ENCODE results near the gene KRT36.

Gene KRT36

GRCh38 chr17:41521574-41522261 is 32.0 kb upstream of the KRT36 start:
- peak; percentile 86 for DNase-seq (ENCODE audit: low read depth, low spot score)

- no peak for DNase-seq (ENCODE audit: low read depth, low spot score)
Measured at GRCh38 chr17:41520821-41521521, 31.3 kb upstream of the KRT36 start.

- DNase-seq (ENCODE audit: low read depth, low spot score) = peak; percentile 62
Measured at GRCh38 chr17:41519501-41520224, 30.0 kb upstream of the KRT36 start.

GRCh38 chr17:41518789-41519449 is 29.2 kb upstream of the KRT36 start, which contains the start of gene KRT15:
KRT15 (minus strand) TSS chr17:41518890; CDS start chr17:41518827, 63 bp downstream.
- no peak for DNase-seq (ENCODE audit: low read depth, low spot score)

GRCh38 chr17:41518031-41518430 is 28.3 kb upstream of the KRT36 start:
- no peak for DNase-seq (ENCODE audit: low read depth, low spot score)

GRCh38 chr17:41516830-41517283 is 27.1 kb upstream of the KRT36 start:
- no peak for DNase-seq (ENCODE audit: low read depth, low spot score)

GRCh38 chr17:41516147-41516829 is 26.6 kb upstream of the KRT36 start:
- DNase-seq (ENCODE audit: low read depth, low spot score) = no peak

GRCh38 chr17:41513168-41513547 is 23.4 kb upstream of the KRT36 start:
- no peak for DNase-seq (ENCODE audit: low read depth, low spot score)

GRCh38 chr17:41512546-41513167 is 22.9 kb upstream of the KRT36 start:
- DNase-seq (ENCODE audit: low read depth, low spot score) = no peak

- no peak for DNase-seq (ENCODE audit: low read depth, low spot score)
Measured at GRCh38 chr17:41511716-41512115, 22.0 kb upstream of the KRT36 start.

- DNase-seq (ENCODE audit: low read depth, low spot score) = no peak
Measured at GRCh38 chr17:41511116-41511515, 21.4 kb upstream of the KRT36 start.

GRCh38 chr17:41510251-41511065 is 20.7 kb upstream of the KRT36 start:
- DNase-seq (ENCODE audit: low read depth, low spot score) = peak; percentile 28

GRCh38 chr17:41507315-41507880 is 17.7 kb upstream of the KRT36 start:
- DNase-seq (ENCODE audit: low read depth, low spot score) = peak; percentile 71

GRCh38 chr17:41505809-41506767 is 16.4 kb upstream of the KRT36 start:
- DNase-seq (ENCODE audit: low read depth, low spot score) = no peak

GRCh38 chr17:41505007-41505808 is 15.5 kb upstream of the KRT36 start, which contains the start of gene KRT13:
KRT13 (minus strand) TSS chr17:41505612; CDS start chr17:41505550, 62 bp downstream.
- DNase-seq (ENCODE audit: low read depth, low spot score) = no peak

- no peak for DNase-seq (ENCODE audit: low read depth, low spot score)
Measured at GRCh38 chr17:41504246-41504977, 14.7 kb upstream of the KRT36 start.

- no peak for DNase-seq (ENCODE audit: low read depth, low spot score)
Measured at GRCh38 chr17:41503202-41503601, 13.5 kb upstream of the KRT36 start.

Measured in ELF-1 (cell line).